HG03520 (cell line): Measurements from ENCODE around the gene PPP1R15B.

Experiments used
- ATAC-seq: cut with Tn5 transposase; IDR thresholded peaks from one replicate; pipeline ENCODE4 v1.9.1; 2021; ENCODE audit warnings: mild to moderate bottlenecking, moderate library complexity; ENCODE audit not compliant: unreplicated experiment

Gene PPP1R15B

DNA sequence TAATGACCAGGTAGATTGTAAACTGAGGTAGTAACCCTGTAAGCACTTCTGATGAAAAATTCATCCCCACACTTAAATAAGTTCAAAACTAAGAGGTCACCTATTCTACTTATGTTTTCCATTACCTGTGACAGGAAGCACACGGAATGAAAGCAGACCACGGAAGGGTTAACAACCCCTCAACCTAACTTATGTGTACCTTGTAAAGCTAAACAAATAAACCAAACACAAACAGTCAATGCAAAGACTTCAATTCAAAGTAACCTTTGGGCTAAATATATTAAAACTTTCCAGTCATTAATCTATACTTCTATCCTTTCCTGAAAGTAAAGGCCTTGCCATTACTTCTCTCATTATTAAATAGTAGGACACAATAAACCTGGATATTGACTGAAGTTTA, 7.0 kb downstream of the PPP1R15B start:
- no peak for ATAC-seq

DNA sequence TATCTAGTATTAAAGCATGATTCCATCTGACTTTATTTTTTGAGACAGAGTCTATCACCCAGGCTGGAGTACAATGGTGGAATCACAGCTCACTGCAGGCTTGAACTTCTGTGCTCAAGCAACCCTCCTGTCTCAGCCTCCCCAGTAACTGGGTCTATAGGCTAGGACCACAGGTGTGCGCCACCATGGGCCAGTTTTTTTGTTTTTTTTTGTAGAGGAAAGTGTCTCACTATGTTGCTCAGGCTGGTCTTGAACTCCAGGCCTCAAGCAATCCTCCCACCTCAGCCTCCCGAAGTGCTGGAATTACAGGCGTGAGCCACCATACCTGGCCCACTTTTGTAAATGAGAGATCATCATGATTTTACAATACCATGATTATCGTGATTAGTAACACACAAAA, 9.2 kb downstream of the PPP1R15B start:
- no peak for ATAC-seq

DNA sequence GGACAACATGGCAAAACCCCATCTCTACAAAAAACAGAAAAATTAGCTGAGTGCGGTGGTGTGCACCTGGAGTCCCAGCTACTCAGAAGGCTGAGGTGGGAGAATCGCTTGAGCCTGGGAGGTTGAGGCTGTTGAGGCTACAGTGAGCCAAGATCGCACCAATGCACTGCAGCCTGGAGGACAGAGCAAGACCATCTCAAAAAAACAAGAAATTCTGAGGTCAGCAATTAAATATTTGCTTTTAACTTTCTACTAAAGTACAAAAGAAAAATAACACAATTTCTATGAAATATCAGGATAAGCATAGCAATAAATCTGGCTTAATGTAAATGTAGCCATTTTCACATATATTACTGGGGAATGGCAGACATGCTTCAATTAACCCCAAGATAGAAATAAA, 9.9 kb downstream of the PPP1R15B start:
- ATAC-seq, result no peak

DNA sequence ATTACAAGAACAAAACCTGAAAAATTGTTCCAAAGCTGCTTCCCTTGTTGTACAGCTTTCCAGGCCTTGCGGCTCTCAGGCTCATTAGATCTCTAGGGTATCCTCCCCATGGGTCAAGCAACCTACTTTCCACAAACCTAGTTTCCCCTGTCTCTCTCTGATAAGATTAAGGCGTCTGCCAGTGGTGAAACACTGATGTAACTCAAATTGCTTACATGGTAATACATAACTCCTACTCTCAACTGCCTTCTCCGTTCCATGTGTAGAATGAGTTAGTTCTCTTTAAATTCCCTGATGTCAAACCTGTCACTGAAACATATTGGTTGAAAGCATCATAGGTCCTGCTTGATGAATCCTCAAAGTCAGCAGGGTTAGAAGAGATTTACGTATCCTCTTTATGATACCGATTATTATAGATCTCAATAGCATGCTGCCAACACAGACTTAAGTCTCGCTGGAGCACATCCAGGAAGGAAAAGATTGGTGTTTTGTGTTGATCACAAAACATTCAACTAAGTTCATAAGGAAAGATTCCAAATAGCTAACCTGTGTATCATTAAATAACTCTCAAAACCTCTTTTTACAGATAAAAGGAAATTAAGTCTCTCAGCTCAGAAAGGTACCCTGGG, 10.6 kb downstream of the PPP1R15B start:
- ATAC-seq, result no peak

DNA sequence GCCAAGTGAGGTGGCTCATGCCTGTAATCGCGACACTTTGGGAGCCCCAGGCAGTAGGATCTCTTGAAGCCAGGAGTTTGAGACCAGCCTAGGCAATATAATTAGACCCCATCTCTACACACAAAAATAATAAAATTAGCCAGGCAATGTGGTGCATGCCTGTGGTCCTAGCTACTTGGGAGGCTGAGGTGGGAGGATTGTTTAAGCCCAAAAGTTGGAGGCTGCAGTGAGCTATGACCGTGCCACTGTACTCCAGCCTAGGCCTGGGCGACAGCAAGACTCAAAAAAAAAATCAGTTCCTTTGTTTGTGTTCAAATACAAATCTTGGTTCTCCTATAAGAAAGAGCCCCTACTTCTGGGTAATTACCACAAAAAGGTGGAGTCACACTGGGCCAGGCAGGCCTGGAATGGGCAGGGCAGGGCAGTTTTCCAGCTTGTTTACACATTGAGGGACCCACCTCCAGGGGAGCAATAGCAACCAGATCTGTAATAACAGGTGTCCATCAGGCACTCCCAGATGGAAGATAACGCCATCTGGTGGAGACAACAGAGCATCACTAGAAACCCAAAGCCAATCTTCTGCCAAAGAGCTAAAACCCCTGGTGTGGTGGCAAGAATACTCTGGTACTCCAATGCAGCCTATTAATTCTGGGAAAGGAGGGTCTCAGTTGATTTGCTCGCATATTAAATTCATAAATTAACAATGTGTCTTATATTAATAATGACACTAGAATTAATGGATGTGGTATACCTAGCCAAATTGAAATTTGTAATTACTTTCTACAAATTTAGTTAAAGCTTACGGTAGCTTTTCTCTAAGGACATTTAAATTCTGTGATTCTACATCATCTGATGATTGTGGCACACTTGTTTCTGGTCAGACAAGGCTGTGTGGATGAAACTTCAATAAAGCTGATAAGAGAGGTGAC, 13.2 kb downstream of the PPP1R15B start:
- ATAC-seq, result no peak

DNA sequence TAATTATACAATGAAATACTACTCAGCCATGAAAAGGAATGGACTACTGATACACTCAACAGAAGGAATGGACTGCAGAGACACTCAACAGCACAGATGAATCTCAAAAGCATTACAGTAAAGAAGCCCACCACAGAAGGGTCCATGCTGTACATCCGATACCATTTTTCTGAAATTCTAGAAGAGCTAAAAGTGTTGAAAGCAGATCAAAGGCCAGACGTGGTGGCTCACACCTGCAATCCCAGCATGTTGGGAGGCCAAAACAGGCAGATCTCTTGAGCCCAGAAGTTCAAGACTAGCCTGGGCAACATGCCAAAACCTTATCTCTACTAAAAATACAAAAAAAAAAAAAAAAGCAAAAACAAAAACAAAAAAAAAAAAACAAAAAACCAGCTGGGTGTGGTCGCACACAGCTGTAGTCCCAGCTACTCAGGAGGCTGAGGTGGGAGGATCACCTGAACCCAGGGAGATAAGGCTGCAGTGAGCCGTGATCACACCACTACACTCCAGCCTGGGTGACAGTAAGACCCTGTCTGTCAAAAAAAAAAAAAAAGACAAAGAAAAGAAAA, 15.5 kb downstream of the PPP1R15B start:
- no peak for ATAC-seq

DNA sequence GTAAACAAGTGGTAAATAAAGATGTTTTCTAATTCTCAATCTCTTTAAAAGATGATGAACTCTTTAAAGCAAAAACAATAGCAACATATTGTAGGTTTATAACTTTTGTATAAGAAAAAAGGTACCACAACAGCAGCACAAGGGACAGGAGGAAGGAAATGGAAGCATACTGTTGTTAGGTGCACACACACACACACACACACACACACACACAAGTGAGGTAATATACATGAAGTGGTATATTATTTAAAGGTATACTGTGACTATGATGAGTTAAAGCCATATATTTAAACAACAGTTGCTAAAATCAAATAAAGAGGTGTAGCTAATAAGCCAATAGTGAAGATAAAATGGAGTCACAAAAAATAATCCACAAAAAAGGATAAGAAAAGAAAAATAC, 20.0 kb downstream of the PPP1R15B start:
- no peak for ATAC-seq

DNA sequence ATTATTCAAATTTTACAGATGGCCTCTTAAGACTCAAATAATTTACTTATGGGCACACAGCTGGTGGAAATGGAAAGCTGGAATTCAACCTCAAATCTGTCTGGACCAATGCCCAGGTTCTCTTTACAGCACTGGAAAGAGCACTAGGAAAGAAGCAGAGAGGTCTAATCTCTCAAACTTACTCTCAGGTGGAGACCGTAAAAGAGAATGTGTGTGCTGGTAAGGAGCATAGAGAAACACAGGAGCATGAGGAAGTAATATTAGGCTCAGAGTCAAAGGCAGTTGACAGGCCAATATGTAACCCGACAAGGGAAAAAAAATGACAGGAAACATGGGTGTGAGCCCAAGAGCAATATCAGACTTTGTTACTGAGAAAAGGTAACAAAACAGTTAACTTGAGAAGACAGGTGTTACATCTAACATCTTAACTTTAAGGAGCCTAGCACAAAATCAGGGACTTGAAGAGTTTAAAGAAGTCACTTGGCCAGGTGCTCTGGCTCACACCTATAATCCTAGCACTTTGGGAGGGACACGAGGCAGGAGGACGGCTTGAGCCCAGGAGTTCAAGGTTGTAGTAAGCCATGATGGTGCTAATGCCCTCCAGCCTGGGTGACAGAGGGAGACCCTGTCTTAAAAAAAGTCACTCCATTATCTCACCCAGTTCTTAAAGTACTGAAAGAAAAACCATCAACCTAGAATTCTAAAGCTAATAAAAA, 20.7 kb downstream of the PPP1R15B start:
- no peak for ATAC-seq

DNA sequence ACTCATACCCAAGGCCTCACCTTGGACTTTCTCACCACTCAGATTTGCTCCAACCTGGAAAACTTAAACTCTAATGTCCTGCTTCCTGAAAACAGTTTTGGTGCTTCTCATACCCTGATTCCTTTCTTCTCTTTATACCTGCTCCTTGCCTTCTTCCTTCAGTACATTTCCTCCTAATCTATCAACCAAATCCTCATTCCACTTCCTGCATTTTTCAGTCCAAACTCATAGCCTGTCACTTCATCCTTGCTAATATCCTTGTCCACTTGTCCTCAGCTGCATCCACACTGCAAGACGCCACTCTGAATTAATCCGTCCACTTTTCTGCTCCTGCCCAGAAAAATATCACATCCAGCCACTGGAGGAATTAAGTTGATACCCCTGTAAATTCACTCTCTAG, 25.9 kb downstream of the PPP1R15B start:
- no peak for ATAC-seq

DNA sequence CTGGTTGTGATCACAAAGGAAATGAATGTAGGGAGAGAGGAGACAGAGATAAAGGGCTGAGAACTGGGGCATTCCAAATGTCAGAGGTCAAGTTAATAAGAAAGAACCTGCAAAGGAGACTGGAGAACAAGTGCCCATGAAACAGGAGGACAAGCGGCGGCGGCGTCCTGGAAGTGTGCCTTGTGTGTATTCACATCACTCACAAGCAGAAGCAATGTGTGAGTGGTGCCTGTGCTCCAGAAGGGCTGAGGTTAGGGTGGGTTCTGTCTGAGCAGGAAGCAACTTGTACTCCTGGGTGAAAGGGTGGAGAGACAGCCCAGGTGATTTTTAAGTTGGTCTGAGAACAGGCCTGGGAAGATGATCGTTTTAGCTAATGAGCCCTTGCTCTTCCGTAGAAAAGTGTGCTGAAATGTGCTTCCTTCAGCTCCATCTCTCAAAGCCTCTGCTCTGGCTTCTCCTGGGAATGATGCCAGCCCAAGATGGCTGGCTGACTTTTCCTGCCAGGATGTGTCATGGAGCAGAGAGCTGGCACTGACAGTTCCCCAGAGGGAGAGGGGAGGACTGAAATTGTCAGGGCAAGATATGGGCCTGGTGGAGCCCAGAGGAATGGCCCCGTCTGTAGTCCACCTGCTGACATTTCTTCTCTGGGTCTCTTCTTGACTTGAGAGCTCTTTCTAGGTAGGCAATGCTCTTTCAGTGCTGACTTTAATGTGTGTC, 26.8 kb downstream of the PPP1R15B start:
- ATAC-seq, result no peak

DNA sequence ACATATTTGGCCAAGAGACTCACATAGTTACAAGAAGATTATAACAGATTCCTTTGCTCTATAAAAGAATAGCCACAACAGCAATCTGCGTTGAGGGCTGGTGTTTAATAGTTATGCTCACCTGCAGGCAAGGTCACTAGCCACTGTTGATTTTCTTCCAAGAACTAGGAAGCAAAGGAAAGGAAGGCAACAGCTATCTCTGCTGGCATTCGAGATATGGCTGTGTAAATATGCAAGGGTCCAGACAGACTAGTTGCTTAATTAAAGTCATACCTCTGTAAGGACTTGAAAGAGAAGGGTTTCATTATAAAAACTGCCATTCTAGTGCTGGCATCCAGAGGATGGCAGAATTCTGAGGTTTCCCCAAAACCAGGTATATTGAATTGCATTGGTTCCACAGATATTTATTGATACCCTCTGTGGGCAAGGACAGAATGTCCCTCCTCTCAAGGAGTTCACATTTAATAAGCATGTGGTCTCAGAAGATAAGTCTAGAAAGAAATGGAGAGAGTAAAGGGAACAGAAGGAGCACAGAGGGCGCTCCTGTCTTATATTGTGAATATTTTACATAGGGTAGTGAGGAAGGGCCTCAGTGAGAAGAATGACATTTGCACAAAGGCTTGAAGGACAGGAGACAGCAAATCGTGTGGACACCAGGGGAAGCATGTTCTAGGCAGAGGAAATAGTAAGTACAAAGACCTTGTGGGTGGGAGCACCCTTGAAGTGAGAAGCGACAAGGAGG, 28.3 kb downstream of the PPP1R15B start:
- ATAC-seq, result no peak

DNA sequence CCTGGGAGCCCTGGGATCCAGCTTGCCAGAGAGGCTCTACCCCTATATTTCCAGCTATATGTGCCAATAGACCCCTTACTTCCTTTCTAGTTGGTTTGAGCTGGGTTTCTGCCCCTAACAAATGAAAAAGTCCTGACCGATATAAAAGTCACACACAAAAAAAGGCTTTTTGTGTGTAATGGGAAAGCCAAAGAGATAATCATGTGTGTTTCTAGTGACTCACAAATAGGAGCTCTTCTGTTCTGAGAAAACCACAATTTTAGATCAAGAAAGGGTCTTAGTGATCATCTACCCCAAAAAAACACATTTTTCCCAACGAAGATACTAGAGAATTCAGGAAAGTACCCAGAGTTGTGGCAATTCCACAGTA, 28.9 kb downstream of the PPP1R15B start:
- no peak for ATAC-seq

DNA sequence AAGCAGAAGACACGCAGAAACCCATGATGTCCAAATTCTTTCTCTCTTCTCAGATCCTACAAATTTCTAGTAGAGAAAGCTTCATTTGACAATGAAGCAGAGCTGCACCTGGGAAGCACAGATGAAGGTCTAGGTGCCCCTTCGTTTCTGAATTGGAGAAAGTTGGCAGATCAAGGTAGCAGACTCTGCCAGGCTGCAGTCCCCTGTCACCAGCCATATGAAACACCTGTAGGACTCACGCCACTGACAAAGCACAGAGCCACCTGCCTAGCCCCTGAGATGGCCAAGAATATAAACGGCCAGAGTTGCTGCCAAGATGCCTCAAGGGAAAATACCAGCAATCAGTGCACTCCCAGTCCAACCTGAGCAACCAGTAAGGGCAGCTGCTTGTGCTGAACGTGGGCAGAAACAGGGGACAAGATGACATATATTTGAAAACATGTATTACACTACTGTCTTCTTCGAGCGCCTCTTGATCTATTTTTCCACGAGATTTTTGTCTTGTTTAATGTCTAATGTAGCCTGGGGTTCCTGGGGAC, 31.3 kb downstream of the PPP1R15B start:
- no peak for ATAC-seq

DNA sequence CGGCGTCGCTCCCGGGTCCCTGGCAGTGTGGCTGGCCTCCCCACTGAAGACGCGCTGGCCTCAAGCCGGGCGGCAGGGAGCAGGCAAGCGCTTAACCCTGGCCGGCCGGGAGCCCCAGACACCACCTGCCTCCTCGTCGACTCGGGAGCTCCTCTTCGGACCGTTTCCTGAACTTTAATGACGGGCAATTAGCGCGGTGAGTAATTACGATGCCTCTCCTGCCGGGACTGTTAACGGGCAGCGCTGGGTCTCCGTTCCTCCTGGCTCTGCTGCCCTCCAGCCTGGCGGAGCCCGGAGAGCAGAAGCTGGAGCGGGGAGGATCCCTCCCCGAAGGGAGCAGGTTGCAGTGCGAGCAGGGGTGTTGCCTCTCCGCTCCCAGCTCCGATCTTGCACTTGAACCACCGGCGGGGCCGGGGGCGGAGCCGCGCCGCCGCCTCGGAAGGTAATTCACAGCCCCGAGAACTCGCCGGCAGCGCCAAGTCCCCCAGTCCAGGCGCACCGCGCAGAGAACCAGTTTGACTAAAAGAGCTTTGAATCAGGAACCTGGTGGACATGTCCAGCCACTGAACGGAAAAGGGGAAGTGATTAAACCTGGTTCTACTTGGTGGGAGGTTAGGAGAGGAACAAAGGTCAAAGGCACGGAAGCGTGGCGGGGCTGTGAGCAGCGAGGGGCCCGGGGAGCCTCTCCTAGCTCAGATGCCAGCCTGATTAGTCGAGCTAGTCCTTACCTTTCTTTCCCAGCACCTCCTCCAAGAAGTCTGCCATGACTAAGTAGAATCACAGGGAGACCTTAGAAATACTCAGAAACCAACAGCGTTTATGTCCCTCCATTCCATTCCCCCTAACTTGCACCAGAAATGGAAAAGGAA, 33.6 kb downstream of the PPP1R15B start:
- peak; percentile 51 for ATAC-seq

DNA sequence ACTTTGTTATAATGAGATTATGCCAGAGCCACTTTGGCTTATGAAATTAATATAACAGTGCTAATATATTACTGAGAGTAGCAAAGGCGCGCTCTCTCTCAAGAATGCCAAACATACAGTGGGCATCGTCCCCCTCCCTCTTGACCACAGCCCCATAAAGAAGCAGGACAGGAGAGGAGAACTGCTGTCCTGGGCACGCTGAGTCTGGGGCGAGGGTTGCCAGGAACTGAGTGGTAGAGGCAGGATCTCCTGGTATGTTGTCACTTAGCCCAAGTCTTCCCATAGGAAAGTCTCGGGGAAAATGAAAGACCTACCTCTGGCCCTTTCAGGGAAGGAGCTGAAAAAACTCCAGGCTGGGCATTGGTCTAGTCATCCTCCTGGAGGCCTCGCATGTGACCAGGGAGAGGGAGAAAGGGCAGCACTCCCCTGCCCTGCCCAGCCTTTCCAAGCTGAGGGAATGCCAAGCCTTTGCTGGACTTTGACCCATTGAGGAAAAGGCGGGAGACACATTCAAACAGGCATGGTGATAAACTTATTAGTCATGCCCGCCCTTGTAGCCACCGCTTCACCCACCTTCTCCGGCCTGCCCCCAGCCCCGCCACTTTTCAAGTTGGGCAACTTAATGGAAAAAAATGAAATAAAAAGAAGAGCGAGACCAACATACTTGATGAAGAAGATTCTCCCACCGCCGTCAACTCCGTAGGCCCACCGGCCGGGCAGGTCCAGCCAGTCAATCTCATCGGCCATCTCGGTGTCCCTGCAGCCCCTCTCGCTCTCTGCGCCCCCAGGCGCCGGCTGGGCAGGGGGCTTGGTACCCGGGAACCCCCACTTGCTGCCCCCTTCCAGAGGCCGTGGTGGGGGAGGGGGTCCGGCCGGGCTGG, 34.5 kb downstream of the PPP1R15B start:
- ATAC-seq, result no peak

DNA sequence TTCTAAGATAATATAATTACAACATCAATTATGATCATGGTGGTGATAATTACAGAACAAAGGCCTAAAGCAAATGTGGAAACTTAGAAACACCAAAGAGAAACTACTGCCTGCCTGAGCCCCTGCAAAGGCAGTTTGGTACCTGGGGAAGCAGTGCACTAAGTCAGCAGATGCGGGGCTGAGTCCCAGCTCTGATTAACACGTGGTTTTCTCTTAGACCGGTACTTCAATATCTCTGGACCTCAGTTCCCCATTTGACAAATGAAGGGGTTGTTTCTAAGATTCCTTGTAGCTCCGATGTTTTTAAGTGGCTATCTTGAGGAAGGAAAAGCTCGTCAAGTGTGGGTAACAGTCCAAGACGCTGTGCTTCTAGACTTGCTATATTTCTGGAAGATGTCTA, 35.2 kb downstream of the PPP1R15B start:
- no peak for ATAC-seq

DNA sequence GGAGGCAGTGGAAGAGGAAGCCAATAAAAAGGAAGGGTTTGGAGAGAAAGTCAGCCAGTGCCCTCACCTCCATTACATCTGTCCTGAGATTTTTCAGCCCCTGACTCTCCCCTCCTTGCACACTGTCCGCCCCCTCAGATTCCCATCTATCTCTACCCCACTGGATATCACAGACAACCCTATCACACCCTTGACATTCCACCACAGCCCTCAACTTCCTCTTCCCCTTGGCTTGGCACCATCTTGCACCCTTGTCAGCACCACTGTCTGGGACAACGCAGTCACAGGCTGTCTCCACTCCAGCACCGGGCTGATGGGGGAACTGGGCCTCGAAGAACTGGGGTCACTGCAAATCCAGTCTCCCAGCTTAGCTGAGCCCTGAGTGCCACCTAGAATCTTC, 37.7 kb downstream of the PPP1R15B start:
- no peak for ATAC-seq

DNA sequence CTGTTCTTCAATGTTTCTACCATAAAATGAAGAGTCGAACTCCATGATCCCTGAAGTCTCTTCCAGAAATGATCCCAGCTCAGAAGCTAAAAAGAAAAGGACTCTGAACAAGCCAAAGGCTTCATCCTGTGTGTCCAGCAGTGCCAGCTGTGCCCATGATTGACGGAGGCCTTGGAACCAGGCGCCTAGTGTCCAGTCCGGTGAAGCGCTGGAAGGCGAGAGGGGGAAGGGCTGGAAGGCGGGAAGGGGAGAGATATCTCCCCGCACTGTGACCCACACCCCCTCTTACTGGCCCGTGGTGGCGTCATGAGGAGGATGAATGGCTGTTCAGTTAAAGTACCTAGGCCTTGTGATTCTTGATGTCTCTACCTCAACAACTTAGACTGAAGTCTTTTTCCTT, 41.4 kb downstream of the PPP1R15B start:
- ATAC-seq, result no peak
